Measurements from ENCODE around the gene FATE1. TPM values are rescaled to one million over a fixed set of nuclear protein-coding genes. Genes with fewer than 3 reads are reported as not detected.

FATE1 gene
- total RNA-seq, 1 donor from 2014 or later = not detected

GRCh38 chrX:151697522-151697921 lies 18.3 kb upstream of the FATE1 start:
- intact Hi-C loops (cut with micrococcal nuclease) = loop anchor here (5.0 kb wide), 1 partner anchor 925 kb away; no protein-coding TSS in a partner anchor
- H3K27ac Mint-ChIP-seq = no peak overlapping the region
- H3K4me3 Mint-ChIP-seq (ENCODE audit: low read depth) = no peak overlapping the region

GRCh38 chrX:151698485-151698884 lies 17.4 kb upstream of the FATE1 start:
- no peaks in the 10 kb centered on the region for H3K4me1 Mint-ChIP-seq (ENCODE audit: low read depth)

More at GRCh38 chrX:151697522-151697921, 18.3 kb upstream of the FATE1 start:
- Mint-ChIP-seq H3K9me3 (no peaks in the 10 kb centered on the region), H3K36me3 (ENCODE audit: low read depth) (no peaks in the 10 kb centered on the region), H3K27me3 (ENCODE audit: low read depth) (peaks cover 7% of the 10 kb centered on the region), H3K4me1 (ENCODE audit: low read depth) (no peaks in the 10 kb centered on the region)
- DNase-seq (ENCODE audit: low spot score) = no peak

GRCh38 chrX:151699746-151700145 lies 16.1 kb upstream of the FATE1 start:
- no peak for DNase-seq (ENCODE audit: low spot score)
- no peak overlapping the region for H3K27ac Mint-ChIP-seq
- no peaks in the 10 kb centered on the region for H3K4me1 Mint-ChIP-seq (ENCODE audit: low read depth)
- H3K36me3 Mint-ChIP-seq (ENCODE audit: low read depth) = no peaks in the 10 kb centered on the region
- H3K4me3 Mint-ChIP-seq (ENCODE audit: low read depth) = no peak overlapping the region
- no peaks in the 10 kb centered on the region for H3K9me3 Mint-ChIP-seq
- peaks cover 5% of the 10 kb centered on the region for H3K27me3 Mint-ChIP-seq (ENCODE audit: low read depth)
- intact Hi-C loops (cut with micrococcal nuclease) = loop anchor here (5.0 kb wide), 1 partner anchor 927 kb away; no protein-coding TSS in a partner anchor

More at GRCh38 chrX:151698485-151698884, 17.4 kb upstream of the FATE1 start:
- H3K36me3 Mint-ChIP-seq (ENCODE audit: low read depth) = no peaks in the 10 kb centered on the region
- intact Hi-C loops (cut with micrococcal nuclease) = loop anchor here (5.0 kb wide), 1 partner anchor 926 kb away; no protein-coding TSS in a partner anchor
- no peak overlapping the region for H3K27ac Mint-ChIP-seq
- H3K4me3 Mint-ChIP-seq (ENCODE audit: low read depth) = no peak overlapping the region
- no peaks in the 10 kb centered on the region for H3K9me3 Mint-ChIP-seq
- DNase-seq (ENCODE audit: low spot score) = no peak
- peaks cover 7% of the 10 kb centered on the region for H3K27me3 Mint-ChIP-seq (ENCODE audit: low read depth)

- no peaks in the 10 kb centered on the region for H3K4me1 Mint-ChIP-seq (ENCODE audit: low read depth)
- peaks cover 2% of the 10 kb centered on the region for H3K27me3 Mint-ChIP-seq (ENCODE audit: low read depth)
- H3K9me3 Mint-ChIP-seq = no peaks in the 10 kb centered on the region
- intact Hi-C loops (cut with micrococcal nuclease) = no loop called here
- no peak overlapping the region for H3K27ac Mint-ChIP-seq
- no peak overlapping the region for H3K4me3 Mint-ChIP-seq (ENCODE audit: low read depth)
- DNase-seq (ENCODE audit: low spot score) = no peak
- H3K36me3 Mint-ChIP-seq (ENCODE audit: low read depth) = no peaks in the 10 kb centered on the region
Observed at GRCh38 chrX:151700581-151700980, 15.3 kb upstream of the FATE1 start.

GRCh38 chrX:151701071-151701470 lies 14.8 kb upstream of the FATE1 start:
- intact Hi-C loops (cut with micrococcal nuclease) = no loop called here
- Mint-ChIP-seq H3K4me1 (ENCODE audit: low read depth) (no peaks in the 10 kb centered on the region), H3K9me3 (no peaks in the 10 kb centered on the region), H3K27me3 (ENCODE audit: low read depth) (peaks cover 1% of the 10 kb centered on the region), H3K27ac (no peak overlapping the region), H3K36me3 (ENCODE audit: low read depth) (no peaks in the 10 kb centered on the region), H3K4me3 (ENCODE audit: low read depth) (no peak overlapping the region)
- no peak for DNase-seq (ENCODE audit: low spot score)

GRCh38 chrX:151701531-151701930 lies 14.3 kb upstream of the FATE1 start:
- DNase-seq (ENCODE audit: low spot score) = no peak
- Mint-ChIP-seq H3K36me3 (ENCODE audit: low read depth) (no peaks in the 10 kb centered on the region), H3K27ac (no peak overlapping the region), H3K9me3 (no peaks in the 10 kb centered on the region), H3K4me3 (ENCODE audit: low read depth) (no peak overlapping the region), H3K4me1 (ENCODE audit: low read depth) (no peaks in the 10 kb centered on the region), H3K27me3 (ENCODE audit: low read depth) (peaks cover under 1% of the 10 kb centered on the region)
- intact Hi-C loops (cut with micrococcal nuclease) = no loop called here

- Mint-ChIP-seq H3K4me1 (ENCODE audit: low read depth) (no peaks in the 10 kb centered on the region), H3K27me3 (ENCODE audit: low read depth) (no peaks in the 10 kb centered on the region), H3K36me3 (ENCODE audit: low read depth) (no peaks in the 10 kb centered on the region), H3K27ac (no peak overlapping the region), H3K9me3 (no peaks in the 10 kb centered on the region), H3K4me3 (ENCODE audit: low read depth) (no peak overlapping the region)
- no peak for DNase-seq (ENCODE audit: low spot score)
- intact Hi-C loops (cut with micrococcal nuclease) = no loop called here
Observed at GRCh38 chrX:151702026-151702714, 13.7 kb upstream of the FATE1 start.

- no peaks in the 10 kb centered on the region for H3K27me3 Mint-ChIP-seq (ENCODE audit: low read depth)
- DNase-seq (ENCODE audit: low spot score) = no peak
- H3K36me3 Mint-ChIP-seq (ENCODE audit: low read depth) = no peaks in the 10 kb centered on the region
- H3K4me3 Mint-ChIP-seq (ENCODE audit: low read depth) = no peak overlapping the region
- intact Hi-C loops (cut with micrococcal nuclease) = no loop called here
- H3K27ac Mint-ChIP-seq = no peak overlapping the region
- no peaks in the 10 kb centered on the region for H3K4me1 Mint-ChIP-seq (ENCODE audit: low read depth)
- H3K9me3 Mint-ChIP-seq = no peaks in the 10 kb centered on the region
Observed at GRCh38 chrX:151702741-151703340, 13.0 kb upstream of the FATE1 start.

GRCh38 chrX:151703487-151703886 lies 12.3 kb upstream of the FATE1 start:
- Mint-ChIP-seq H3K27me3 (ENCODE audit: low read depth) (no peaks in the 10 kb centered on the region), H3K4me3 (ENCODE audit: low read depth) (no peak overlapping the region), H3K4me1 (ENCODE audit: low read depth) (no peaks in the 10 kb centered on the region), H3K9me3 (no peaks in the 10 kb centered on the region), H3K36me3 (ENCODE audit: low read depth) (no peaks in the 10 kb centered on the region), H3K27ac (no peak overlapping the region)
- intact Hi-C loops (cut with micrococcal nuclease) = no loop called here
- DNase-seq (ENCODE audit: low spot score) = no peak

- H3K36me3 Mint-ChIP-seq (ENCODE audit: low read depth) = no peaks in the 10 kb centered on the region
- no peaks in the 10 kb centered on the region for H3K4me1 Mint-ChIP-seq (ENCODE audit: low read depth)
- intact Hi-C loops (cut with micrococcal nuclease) = no loop called here
- no peak for DNase-seq (ENCODE audit: low spot score)
- no peaks in the 10 kb centered on the region for H3K9me3 Mint-ChIP-seq
- no peak overlapping the region for H3K27ac Mint-ChIP-seq
- H3K27me3 Mint-ChIP-seq (ENCODE audit: low read depth) = no peaks in the 10 kb centered on the region
- no peak overlapping the region for H3K4me3 Mint-ChIP-seq (ENCODE audit: low read depth)
Observed at GRCh38 chrX:151704041-151704663, 11.7 kb upstream of the FATE1 start.

- Mint-ChIP-seq H3K27ac (no peak overlapping the region), H3K9me3 (no peaks in the 10 kb centered on the region), H3K36me3 (ENCODE audit: low read depth) (no peaks in the 10 kb centered on the region), H3K27me3 (ENCODE audit: low read depth) (no peaks in the 10 kb centered on the region), H3K4me3 (ENCODE audit: low read depth) (no peak overlapping the region), H3K4me1 (ENCODE audit: low read depth) (no peaks in the 10 kb centered on the region)
- intact Hi-C loops (cut with micrococcal nuclease) = no loop called here
- DNase-seq (ENCODE audit: low spot score) = no peak
Observed at GRCh38 chrX:151708821-151709220, 7.0 kb upstream of the FATE1 start.

- intact Hi-C loops (cut with micrococcal nuclease) = no loop called here
- Mint-ChIP-seq H3K27me3 (ENCODE audit: low read depth) (no peaks in the 10 kb centered on the region), H3K27ac (no peak overlapping the region), H3K36me3 (ENCODE audit: low read depth) (no peaks in the 10 kb centered on the region), H3K9me3 (no peaks in the 10 kb centered on the region), H3K4me1 (ENCODE audit: low read depth) (no peaks in the 10 kb centered on the region), H3K4me3 (ENCODE audit: low read depth) (no peak overlapping the region)
- no peak for DNase-seq (ENCODE audit: low spot score)
Observed at GRCh38 chrX:151710457-151710856, 5.4 kb upstream of the FATE1 start.

GRCh38 chrX:151711154-151711553 lies 4.7 kb upstream of the FATE1 start:
- Mint-ChIP-seq H3K9me3 (no peaks in the 10 kb centered on the region), H3K4me1 (ENCODE audit: low read depth) (no peaks in the 10 kb centered on the region), H3K27ac (no peak overlapping the region), H3K27me3 (ENCODE audit: low read depth) (no peaks in the 10 kb centered on the region), H3K4me3 (ENCODE audit: low read depth) (no peak overlapping the region), H3K36me3 (ENCODE audit: low read depth) (no peaks in the 10 kb centered on the region)
- intact Hi-C loops (cut with micrococcal nuclease) = no loop called here
- no peak for DNase-seq (ENCODE audit: low spot score)
